IMR-90 (cell line): ENCODE measurements around the gene PELI3. TPM values are rescaled to one million over a fixed set of nuclear protein-coding genes. Genes with fewer than 3 reads are reported as not detected.

Experiments used
- ATAC-seq: fragments of 200-7000 bp; cut with Tn5 transposase; 2 replicates; pipeline ENCODE4 v1.9.1; 2020; ENCODE audit warnings: low read depth, mild to moderate bottlenecking, moderate library complexity
- BruUV-seq: library from RNA; stranded (reverse); fragments of 400-500 nt; replicated peaks from 2 replicates; lab custom pipeline; 2021; lab: Mats Ljungman, UMichigan
- CTCF ChIA-PET: fragments of 300-600 bp; formaldehyde crosslinking; extraction: SDS; loops from one replicate; lab custom pipeline; 2021; ENCODE audit warnings: antibody characterized with exemption; lab: Yijun Ruan, JAX
- POLR2A ChIA-PET: fragments of 300-600 bp; sonication (Branson Sonifier 250); formaldehyde crosslinking; loops from one replicate; lab custom pipeline; 2022; ENCODE audit warnings: antibody characterized with exemption; ENCODE audit not compliant: unreplicated experiment; lab: Charles Lee
- DNase-seq: peaks from one replicate; pipeline ENCODE4 v3.0.0; 2013
- H2AFZ ChIP-seq: replicated peaks from 2 replicates; pipeline ENCODE3; 2013; ENCODE audit warnings: low read length, mild to moderate bottlenecking; ENCODE audit not compliant: poor library complexity
- H2AK5ac ChIP-seq: 2 replicates; pipeline ENCODE4 v1.6.1; 2013; ENCODE audit warnings: low read depth, low read length, inconsistent platforms
- H2AK9ac ChIP-seq: replicated peaks from 2 replicates; pipeline ENCODE3; 2013; ENCODE audit warnings: mild to moderate bottlenecking, low read depth, low read length, moderate library complexity; ENCODE audit not compliant: poor library complexity
- H2BK120ac ChIP-seq: 2 replicates; pipeline ENCODE4 v1.6.1; 2013; ENCODE audit warnings: low read depth, low read length, inconsistent platforms
- H2BK15ac ChIP-seq: 3 replicates; pipeline ENCODE4 v1.6.1; 2013; ENCODE audit warnings: low read depth, low read length, inconsistent platforms
- H2BK20ac ChIP-seq: 2 replicates; pipeline ENCODE4 v1.6.1; 2013; ENCODE audit warnings: low read depth, mild to moderate bottlenecking, inconsistent platforms, low read length, moderate library complexity
- H2BK5ac ChIP-seq: 2 replicates; pipeline ENCODE4 v1.6.1; 2013; ENCODE audit warnings: mild to moderate bottlenecking, low read depth, low read length, inconsistent platforms; ENCODE audit not compliant: poor library complexity, severe bottlenecking
- H3K14ac ChIP-seq: replicated peaks from 2 replicates; pipeline ENCODE4 v1.6.1; 2013; ENCODE audit warnings: low read depth, low read length, inconsistent platforms
- H3K18ac ChIP-seq: 2 replicates; pipeline ENCODE4 v1.6.1; 2013; ENCODE audit warnings: low read depth, low read length, control low read depth
- H3K23ac ChIP-seq: 2 replicates; pipeline ENCODE4 v1.6.1; 2013; ENCODE audit warnings: low read depth, low read length, inconsistent platforms
- H3K27ac ChIP-seq: 2 replicates; pipeline ENCODE4 v1.5.1; 2013; ENCODE audit warnings: mild to moderate bottlenecking, control low read depth, low read length; ENCODE audit not compliant: insufficient read depth
- H3K27me3 ChIP-seq: 2 replicates; pipeline ENCODE4 v1.6.1; 2013; ENCODE audit warnings: low read length; ENCODE audit not compliant: control insufficient read depth, insufficient read depth
- H3K36me3 ChIP-seq: 2 replicates; pipeline ENCODE4 v1.6.1; 2013; ENCODE audit warnings: low read length, mixed read lengths; ENCODE audit not compliant: control insufficient read depth, insufficient read depth
- H3K4ac ChIP-seq: 2 replicates; pipeline ENCODE4 v1.6.1; 2013; ENCODE audit warnings: low read depth, low read length, inconsistent platforms
- H3K4me1 ChIP-seq: 2 replicates; pipeline ENCODE4 v1.6.1; 2013; ENCODE audit warnings: low read length, mixed read lengths; ENCODE audit not compliant: control insufficient read depth, insufficient read depth
- H3K4me2 ChIP-seq: 2 replicates; pipeline ENCODE4 v1.6.1; 2013; ENCODE audit warnings: low read depth, mild to moderate bottlenecking, control low read depth, low read length, moderate library complexity
- H3K4me3 ChIP-seq: 2 replicates; pipeline ENCODE4 v1.5.1; 2013; ENCODE audit warnings: low read depth, mild to moderate bottlenecking, control low read depth, low read length, moderate library complexity; ENCODE audit not compliant: insufficient read depth
- H3K56ac ChIP-seq: 2 replicates; pipeline ENCODE4 v1.6.1; 2013; ENCODE audit warnings: low read length, inconsistent platforms; ENCODE audit not compliant: insufficient read depth; ENCODE audit errors: extremely low read depth
- H3K79me1 ChIP-seq, 2 experiments: 2 replicates each; pipeline ENCODE4 v1.6.1; 2013; ENCODE audit warnings: low read length in 2 of 2, inconsistent platforms in 1 of 2, low read depth in 1 of 2
- H3K9ac ChIP-seq: 2 replicates; pipeline ENCODE4 v1.6.1; 2013; ENCODE audit warnings: low read depth, low read length, control low read depth
- H3K9me1 ChIP-seq: 2 replicates; pipeline ENCODE4 v1.6.1; 2013; ENCODE audit warnings: low read length, inconsistent platforms; ENCODE audit not compliant: insufficient read depth
- H3K9me3 ChIP-seq: 2 replicates; pipeline ENCODE4 v1.6.1; 2013; ENCODE audit warnings: low read length; ENCODE audit not compliant: control insufficient read depth, insufficient read depth
- H4K20me1 ChIP-seq: 2 replicates; pipeline ENCODE4 v1.6.1; 2013; ENCODE audit warnings: low read length, inconsistent platforms; ENCODE audit not compliant: insufficient read depth
- H4K5ac ChIP-seq: 2 replicates; pipeline ENCODE4 v1.6.1; 2013; ENCODE audit warnings: mild to moderate bottlenecking, low read depth, low read length, control low read depth
- H4K8ac ChIP-seq, 2 experiments: 2 replicates each; pipeline ENCODE4 v1.6.1; 2013; ENCODE audit warnings: low read depth in 2 of 2, low read length in 2 of 2, control low read depth in 1 of 2, inconsistent platforms in 1 of 2
- H4K91ac ChIP-seq: 2 replicates; pipeline ENCODE4 v1.6.1; 2013; ENCODE audit warnings: low read depth, low read length, inconsistent platforms; ENCODE audit not compliant: insufficient read depth
- CTCF ChIP-seq: conservative IDR thresholded peaks from 2 replicates; pipeline ENCODE4 v1.5.1; 2012; ENCODE audit warnings: mild to moderate bottlenecking, low read depth, low read length, improper control_type of control experiment
- FOS ChIP-seq: fragments of 150-350 bp; IDR thresholded peaks from 2 replicates; pipeline ENCODE4 v1.6.1; 2016; ENCODE audit warnings: low read depth, low read length
- MAZ ChIP-seq: IDR thresholded peaks from 2 replicates; pipeline ENCODE4 v1.6.1; 2012; ENCODE audit warnings: low read depth, mild to moderate bottlenecking, low read length, improper control_type of control experiment, moderate library complexity, borderline replicate concordance
- NFE2L2 ChIP-seq: fragments of 150-350 bp; IDR thresholded peaks from 2 replicates; pipeline ENCODE4 v1.6.1; 2016; ENCODE audit warnings: low read depth, mild to moderate bottlenecking, low read length
- WGBS, 2 experiments: methylation state at CpG; one replicate each; pipeline versions ENCODE4 v1.1.5 to v1.1.7; 2013; ENCODE audit warnings: missing lambda C conversion rate in 2 of 2; ENCODE audit not compliant: insufficient read length in 1 of 2; ENCODE audit errors: extremely low coverage in 2 of 2; 5-methylcytosine and 5-hydroxymethylcytosine counted together
- dilution Hi-C: fragments of 300-500 bp; cut with HindIII; formaldehyde crosslinking; loops from one replicate; pipeline ENCODE4 v1.14.3; 2018; ENCODE audit warnings: low sequenced_read_pairs; ENCODE audit not compliant: unreplicated experiment
- in situ Hi-C: fragments of 300-500 bp; cut with MboI; formaldehyde crosslinking; loops from 3 replicates; pipeline ENCODE4 v1.14.3; 2019; ENCODE audit warnings: low sequenced_read_pairs, inconsistent platforms, mixed read lengths
- intact Hi-C: fragments of 100-400 bp; cut with micrococcal nuclease; formaldehyde crosslinking; loops from 2 replicates; pipeline ENCODE4 v1.10.0; 2022
- polyA plus RNA-seq, 3 experiments: library from polyadenylated mRNA; depleted of rRNA; stranded (reverse); fragments of >200 nt; gene quantifications; 2 replicates each; pipeline ENCODE4 v1.2.3, GENCODE V29; 2012; ENCODE audit warnings: low replicate concordance in 1 of 3
- total RNA-seq: library from RNA; depleted of rRNA; stranded (reverse); fragments of >200 nt; gene quantifications from 2 replicates; pipeline ENCODE4 v1.2.3, GENCODE V29; 2012

Gene PELI3
- total and polyA plus RNA-seq, 2 of the 4 experiments (the other 2 are of a cell fraction): 5.0 to 6.3 TPM

- DNase-seq (no peak), ATAC-seq (no peak)
- ChIA-PET CTCF (no interaction called here), POLR2A (no interaction called here)
- H2AFZ ChIP-seq: no peak overlapping the region
- H4K91ac ChIP-seq: no peak overlapping the region
- no peak overlapping the region for H2BK120ac ChIP-seq
- H3K9me3 ChIP-seq: no peaks in the 10 kb centered on the region
- H2AK5ac ChIP-seq: no peak overlapping the region
- no peak overlapping the region for H3K56ac ChIP-seq
- no peak overlapping the region for H3K23ac ChIP-seq
- in situ Hi-C loops: no loop called here
- no peak overlapping the region for H3K27ac ChIP-seq
- no TSS peak for BruUV-seq
- H4K8ac ChIP-seq: no peak overlapping the region
- H3K9me1 ChIP-seq: no peaks in the 10 kb centered on the region
- no peak overlapping the region for H3K18ac ChIP-seq
- no peak overlapping the region for H3K9ac ChIP-seq
- no peak overlapping the region for H2BK5ac ChIP-seq
- no peak overlapping the region for H4K5ac ChIP-seq
- no peak overlapping the region for H3K14ac ChIP-seq
- H3K4me3 ChIP-seq: no peak overlapping the region
- TF ChIP-seq MAZ: no peak
- TF ChIP-seq FOS: no peak
- TF ChIP-seq CTCF: no peak
- no peak for TF ChIP-seq NFE2L2
- no peaks in the 10 kb centered on the region for H3K27me3 ChIP-seq
- no peaks in the 10 kb centered on the region for H3K79me1 ChIP-seq
- H4K20me1 ChIP-seq: peaks cover 3% of the 10 kb centered on the region; the same call in 1 of the 2 replicates
- H3K36me3 ChIP-seq: peaks cover 54% of the 10 kb centered on the region
- H3K4ac ChIP-seq: no peak overlapping the region
- peaks cover 2% of the 10 kb centered on the region; the same call in 1 of the 2 replicates for H3K4me1 ChIP-seq
- H2AK9ac ChIP-seq: no peak overlapping the region
- 100% methylated on average over 1 of the region's 10 CpGs; no CpG with 5 or more reads in 1 of the 2 experiments for WGBS, 2 experiments
- intact Hi-C loops: no loop called here
- H2BK20ac ChIP-seq: no peak overlapping the region
- H3K4me2 ChIP-seq: no peak overlapping the region
- H2BK15ac ChIP-seq: no peak overlapping the region
- dilution Hi-C loops: no loop called here
Measured at GRCh38 chr11:66492161-66492865, 25.6 kb downstream of the PELI3 start.
